Effector CD4-positive, alpha-beta T cell (primary cell): Measurements from ENCODE around the gene MGRN1.
A peak's percentile ranks its signal among the peaks of the same experiment; 100 is the strongest.

Source experiments
- DNase-seq: peaks from one replicate; pipeline ENCODE4 v3.0.0-alpha.2; 2020
- total RNA-seq: gene quantifications from one replicate; lab custom pipeline; 2026; lab: John Stamatoyannopoulos, UW

The MGRN1 gene
- total RNA-seq: 44.3 reads per million, percentile 65 among the genes with 10 or more reads in this experiment

DNA sequence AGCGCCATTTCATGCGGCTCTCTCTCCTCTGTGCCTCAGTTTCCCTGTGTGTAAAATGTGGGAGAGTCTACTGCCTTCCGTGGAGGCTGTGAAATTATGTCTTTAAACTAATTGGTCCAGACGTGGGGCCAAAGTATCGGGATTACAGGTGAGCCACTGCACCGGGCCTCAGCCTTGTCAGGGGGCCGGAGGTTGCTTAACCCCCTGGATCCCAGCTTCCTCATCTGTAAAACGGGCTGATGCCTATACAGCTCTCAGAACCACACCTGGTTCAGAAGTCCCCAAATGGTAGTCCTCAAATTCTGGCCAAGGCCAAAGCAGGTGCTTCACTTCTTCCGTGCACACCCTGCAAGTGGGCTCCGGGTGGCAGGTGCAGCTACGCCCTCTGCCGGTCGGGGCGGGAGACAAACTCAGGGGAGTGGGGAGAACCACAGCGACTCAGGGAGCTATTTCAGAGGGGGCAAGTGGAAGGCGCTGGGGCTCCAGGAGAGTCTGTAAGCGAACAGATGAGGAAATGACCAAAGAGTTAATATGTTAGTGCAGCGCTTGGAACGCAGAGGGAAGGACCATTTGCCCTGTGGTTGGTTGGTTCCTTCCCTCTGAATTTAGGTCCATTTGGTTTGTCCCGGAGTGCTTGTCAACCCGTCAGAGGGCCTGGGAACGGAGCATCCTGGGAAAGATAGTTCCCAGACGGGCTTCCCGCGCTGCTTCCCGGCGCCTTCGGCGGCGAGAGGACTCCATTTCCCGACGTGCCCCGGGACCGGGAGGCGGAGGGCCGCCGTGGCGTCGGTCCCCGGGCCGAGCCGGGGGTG is at the start of gene MGRN1:
Gene MGRN1, plus strand, starts transcription at position 812 of the 812 bp plus-strand sequence. CDS start 135 bp downstream, outside the sequence.
- peak; percentile 90 for DNase-seq

DNA sequence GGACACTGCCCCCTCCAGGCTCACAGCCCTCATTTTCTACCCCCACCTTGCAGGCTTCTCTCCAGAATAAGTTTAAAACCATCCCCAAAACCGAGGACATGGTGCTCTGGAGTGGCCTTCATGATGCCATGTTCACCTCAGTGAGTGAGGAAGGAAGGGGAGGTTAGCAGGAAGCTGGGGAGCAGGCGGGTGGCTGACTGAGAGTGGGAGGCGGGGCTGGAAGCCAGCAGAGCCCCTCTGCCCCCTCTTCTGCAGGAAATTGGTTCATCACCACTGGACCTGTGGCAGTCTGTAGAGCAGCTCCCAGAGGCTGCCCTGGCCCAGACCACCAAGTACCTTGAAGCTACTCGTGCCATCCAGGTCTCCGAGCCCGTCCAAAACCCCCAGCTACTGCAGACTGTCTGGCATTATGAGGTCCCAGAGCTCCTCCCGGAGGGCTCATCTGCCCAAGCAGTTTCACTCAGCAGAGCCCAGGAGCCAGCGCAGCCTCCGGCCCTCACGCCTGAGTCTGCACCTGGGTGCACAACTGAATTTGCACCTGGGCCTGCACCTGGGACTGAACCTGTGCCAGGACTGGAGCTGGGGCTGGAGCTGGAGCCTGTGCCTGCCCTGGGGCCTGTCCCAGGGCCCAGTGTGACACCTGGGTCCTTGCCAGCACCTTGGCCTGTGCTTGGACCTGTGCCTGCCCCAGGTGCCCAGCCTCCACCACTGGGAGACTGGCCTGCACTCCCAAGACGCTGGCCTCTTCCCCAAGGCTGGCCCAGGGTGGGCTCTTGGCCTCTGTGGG is 49.5 kb upstream of the MGRN1 start:
- DNase-seq: no peak

DNA sequence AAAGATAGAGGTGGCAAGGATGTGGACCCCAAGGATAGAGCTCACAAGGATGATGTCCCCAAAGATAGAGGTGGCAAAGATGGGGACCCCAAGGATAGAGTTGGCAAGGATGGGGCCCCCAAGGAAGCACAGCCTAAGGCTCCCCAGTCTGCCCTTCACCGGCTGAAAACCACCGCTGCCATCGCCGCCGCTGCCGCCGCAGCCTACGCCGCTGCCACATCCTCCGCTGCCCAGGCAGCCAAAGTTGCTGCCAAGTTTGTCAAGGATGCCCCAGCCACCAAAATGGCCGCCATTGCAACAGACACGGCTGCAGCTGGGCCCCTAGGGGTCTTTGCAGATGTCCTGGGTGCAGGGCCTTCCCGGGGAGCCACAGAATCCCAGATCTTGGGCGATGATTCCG is 48.6 kb upstream of the MGRN1 start:
- DNase-seq: no peak

DNA sequence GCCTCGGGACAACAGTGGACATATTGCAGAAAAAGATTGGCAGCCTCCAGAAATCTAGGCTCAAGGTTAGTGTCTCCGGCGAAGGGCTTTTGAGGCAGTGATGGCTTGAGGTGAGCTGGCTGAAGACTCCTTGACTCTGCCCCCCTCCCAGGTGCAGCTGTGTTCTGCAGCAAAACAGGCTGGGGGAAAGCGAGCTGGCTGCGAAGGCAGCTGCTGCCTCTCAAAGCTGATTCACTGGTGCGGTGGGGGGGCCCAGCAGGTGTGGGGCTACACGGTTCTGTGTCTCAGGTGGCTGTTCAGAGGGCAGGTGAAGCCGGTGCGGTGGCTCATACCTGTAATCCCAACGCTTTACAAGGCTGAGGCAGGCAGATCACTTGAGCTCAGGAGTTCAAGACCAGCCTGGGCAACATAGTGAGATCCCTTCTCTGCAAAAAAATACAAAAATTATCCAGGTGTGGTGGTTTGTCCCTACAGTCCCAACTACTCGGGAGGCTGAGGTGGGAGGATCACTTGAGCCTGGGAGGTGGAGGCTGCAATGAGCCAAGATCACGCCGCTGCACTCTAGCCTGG is 45.6 kb upstream of the MGRN1 start:
- DNase-seq: no peak

DNA sequence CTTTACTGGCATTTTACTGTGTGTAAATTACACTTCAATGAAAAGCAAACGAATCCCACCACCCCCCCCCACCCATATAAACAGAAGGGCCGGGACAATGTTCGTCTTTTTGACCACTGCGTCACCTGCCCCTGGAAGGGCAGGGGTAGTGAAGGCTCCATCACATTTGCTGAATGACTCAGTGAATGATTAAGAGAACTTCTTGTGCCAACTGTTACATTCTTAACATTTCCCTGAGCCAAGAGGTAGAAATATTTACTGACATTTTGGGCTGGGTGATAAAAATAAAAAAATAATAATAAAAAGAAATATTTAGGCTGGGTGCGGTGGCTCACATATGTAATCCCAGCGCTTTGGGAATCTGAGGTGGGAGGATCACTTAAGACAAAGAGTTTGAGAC is 44.4 kb upstream of the MGRN1 start:
- DNase-seq: no peak

DNA sequence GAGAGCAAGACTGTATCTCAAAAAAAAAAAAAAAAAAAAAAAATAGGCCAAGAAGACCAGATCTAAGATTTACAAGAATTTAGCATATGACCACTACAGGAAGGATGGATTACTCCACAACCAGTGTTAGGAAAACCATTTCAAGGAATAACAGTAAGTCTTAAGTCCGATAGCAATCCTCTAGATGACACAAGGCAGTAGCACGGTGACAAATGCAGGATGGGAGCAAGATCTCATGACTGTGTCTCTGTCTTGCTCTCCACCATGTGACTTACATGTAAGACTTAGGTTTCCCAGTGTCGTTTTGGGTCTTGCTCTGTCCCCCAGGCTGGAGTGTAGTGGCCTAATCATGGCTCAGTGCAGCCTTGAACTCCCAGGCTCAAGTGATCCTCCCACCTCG is 40.7 kb upstream of the MGRN1 start:
- DNase-seq: no peak

DNA sequence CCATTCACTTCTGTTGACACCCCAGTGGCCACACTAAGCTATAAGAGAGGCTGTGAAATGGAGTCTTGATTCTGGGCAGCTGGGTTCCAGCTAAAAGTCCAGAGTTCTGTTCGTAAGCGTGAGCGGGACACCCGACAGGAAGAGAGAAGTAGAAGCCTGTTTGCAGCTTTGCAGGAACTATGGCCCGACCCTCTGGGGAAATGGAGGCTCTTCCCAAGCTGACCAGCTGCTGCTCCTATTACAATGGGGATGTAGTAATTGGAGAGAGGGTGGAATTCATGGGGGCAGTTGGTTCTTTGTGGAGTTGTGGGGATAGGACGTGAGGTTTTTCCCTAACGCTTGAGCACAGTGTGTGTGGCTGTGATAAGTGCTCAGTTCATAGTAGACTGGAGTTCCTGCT is 38.3 kb upstream of the MGRN1 start:
- no peak for DNase-seq

DNA sequence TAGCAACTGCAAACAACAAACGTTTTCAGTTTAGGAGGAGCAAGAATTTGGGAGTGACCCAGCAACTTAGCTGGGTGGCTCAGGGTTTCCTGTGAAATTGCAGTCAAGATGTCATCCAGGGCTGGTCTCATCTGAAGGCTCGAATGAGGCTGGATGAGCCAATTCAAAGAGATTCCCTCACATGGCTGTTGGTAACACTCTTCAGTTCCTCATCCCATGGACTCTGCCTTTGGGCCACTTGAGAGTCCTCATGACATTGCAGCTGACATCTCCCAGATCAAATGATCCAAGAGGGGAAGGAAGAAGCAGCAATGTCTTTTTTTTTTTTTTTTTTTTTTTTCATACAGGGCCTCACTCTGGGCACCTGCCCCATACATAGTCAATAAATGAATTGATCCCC is 36.2 kb upstream of the MGRN1 start:
- DNase-seq: no peak

DNA sequence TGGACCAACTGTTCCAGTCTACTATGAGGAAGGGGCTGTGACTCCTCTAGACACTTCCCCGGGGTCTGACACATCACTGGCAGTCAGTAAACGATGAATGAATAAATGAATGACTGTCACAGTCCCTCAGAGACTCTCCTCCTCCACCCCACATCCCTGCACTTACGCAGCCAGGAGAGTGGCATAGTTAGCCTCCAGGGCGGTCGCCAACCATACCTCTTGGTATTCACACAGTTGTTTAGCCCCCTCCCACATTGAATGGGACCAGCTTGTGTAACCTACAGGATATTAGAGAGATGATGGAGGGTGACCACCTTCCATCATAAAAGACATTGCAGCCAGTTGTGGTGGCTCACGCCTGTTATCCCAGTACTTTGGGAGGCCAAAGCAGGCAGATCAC is 35.7 kb upstream of the MGRN1 start:
- no peak for DNase-seq

DNA sequence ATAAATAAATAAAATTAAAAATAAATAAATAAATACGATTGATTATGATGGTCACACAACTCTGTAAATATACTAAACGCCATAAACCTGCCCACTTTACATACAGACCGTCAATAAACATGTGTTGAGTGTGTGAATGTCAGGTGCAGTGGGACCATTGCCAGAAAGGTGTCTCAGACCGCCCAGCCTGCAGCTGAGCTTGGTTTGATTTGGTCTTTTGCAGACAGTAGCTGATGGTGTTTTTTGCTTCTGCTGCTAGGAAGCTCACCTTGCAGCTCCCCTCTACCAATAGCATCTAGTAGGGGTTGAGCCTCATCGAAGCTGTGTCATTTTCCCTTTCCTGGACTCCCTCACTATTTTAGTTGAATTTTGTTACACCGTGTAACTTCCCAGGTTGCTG is 33.4 kb upstream of the MGRN1 start:
- DNase-seq: no peak

DNA sequence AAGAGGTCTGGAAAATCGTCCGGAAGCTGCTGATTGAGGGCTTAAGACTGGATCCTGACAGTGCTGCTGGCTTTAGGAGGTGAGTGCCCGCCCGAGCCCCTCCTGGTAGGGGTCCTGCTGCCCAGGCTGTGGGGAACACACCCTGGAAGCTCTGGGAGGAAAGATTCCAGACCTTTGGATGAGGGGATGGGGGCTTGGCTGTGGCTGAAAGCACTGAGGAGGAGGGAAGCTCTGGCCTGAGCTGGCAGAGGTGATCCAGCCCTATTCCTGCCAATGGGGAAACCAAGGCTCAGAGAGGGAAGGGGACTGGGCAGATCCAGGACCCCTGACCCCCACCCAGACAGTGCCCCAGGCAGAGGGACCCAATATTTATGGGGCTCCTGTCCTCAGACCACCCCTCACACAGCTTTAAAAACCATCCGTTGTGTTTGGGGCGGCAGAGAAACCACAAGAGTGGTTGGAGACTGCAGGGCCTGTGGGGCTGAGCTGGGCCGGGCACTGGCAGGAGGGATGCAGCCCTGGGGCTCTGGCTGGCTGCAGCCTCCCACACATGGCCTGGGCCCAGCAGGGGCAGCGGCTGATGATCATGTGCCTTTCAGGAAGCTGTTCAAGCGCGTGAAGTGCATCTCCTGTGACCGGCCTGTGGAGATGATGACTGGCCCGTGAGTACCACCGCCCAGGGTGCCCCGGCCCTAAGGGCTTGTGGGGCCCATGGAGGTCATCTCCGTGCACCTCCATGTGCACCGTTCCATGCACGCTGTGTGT is 32.7 kb upstream of the MGRN1 start:
- no peak for DNase-seq

DNA sequence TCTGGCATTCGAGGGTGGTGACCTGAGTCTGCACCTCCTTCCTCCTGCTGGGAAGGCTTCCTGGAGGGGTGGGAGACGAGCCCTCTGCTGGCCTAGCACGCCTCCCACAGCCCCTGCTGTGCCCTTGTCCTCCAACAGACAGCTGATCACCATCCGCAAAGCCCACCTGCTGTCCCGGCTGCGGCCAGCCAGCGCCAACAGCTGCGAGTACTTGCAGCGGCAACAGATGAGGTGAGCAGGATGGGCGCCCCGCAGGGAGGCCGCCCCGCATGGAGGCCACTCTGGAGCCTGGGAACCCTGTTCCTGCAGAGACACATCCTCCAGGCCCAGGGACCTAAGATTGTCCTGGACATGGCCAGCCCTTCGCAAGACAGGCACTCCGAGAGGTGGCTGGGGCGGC is 31.5 kb upstream of the MGRN1 start:
- no peak for DNase-seq

DNA sequence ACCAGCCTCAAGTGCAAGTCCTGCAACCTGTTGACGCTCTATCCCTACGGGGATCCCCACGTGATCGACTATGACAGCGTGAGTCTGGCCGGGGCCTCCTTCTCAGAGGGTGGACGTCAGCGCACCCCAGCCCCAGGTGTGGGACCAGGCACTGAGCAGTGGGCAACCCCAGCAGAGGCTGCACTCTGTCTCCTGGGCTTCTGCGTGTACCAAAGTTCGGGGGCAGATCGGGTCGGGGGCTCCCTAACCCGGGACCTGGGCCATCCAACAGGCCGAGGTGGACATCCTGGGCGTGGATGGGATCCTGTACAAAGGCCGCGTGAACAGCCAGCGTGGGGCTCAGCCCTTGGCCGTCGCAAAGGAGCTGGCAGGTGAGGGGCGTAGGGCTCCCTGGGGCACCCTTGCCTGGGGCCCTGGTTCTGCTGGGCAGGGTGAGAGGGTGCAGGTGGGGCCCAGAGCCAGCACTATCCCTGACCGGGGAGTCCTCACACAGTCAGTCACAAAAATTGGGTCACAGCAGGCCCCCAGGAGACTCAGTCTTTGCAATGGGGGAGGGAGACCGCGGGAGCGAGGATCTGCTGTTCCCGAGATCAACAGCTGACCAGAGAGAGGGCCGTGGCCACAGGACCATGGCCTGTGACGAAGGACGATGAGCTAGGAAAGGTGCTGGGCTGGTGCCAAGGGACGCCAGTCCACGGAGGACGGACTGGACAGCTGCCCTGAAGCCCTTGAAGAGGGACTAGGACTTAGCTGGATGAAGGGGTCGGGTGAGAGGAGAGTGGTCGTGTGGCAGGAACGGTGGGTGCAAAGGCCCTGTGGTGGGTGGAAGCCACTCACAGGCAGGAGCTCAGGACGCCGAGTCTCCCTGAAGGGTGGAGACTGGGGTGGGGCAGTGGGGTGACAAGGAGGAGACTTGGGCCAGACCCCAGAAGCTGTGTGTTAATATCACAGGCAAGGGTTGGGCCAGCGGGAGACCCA is 29.9 kb upstream of the MGRN1 start:
- DNase-seq: no peak

DNA sequence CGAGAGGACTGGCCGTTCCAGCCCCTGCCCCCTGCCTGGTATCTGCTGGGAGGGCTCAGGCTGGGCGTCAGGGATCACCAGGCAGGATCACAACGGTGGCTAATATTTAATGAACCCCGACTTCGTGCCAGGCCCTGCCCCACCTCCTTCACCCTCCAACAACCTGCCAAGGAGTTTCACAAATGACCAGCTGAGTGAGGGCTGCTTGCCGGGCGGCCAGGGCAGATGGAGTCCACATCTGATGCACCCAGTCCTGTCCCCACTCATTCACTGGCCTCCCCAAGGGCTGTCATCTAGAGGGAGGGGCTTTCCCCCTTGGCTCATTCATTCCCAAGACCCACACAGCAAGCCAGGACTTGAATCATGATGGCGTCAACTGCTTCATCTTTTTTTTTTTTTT is 27.5 kb upstream of the MGRN1 start:
- no peak for DNase-seq

DNA sequence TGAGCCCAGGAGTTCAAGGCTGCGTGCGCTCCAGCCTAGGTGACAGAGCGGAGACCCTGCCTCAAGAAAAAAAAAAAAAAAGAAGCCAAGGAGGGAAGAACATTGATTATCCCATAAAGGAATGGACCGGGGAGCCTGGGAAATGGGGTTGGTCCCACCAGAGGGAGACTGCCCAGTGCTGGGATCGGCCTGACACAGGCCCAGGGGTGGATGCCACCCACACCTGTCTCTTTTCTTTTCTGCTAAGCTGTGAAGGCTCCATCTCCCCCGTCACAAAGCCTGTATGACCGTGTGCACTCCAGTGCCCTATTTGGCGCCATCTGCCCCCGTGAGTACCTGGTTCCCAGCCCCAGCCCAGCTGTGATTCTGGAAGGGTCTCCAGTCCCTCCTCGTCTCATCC is 25.6 kb upstream of the MGRN1 start:
- DNase-seq: no peak

DNA sequence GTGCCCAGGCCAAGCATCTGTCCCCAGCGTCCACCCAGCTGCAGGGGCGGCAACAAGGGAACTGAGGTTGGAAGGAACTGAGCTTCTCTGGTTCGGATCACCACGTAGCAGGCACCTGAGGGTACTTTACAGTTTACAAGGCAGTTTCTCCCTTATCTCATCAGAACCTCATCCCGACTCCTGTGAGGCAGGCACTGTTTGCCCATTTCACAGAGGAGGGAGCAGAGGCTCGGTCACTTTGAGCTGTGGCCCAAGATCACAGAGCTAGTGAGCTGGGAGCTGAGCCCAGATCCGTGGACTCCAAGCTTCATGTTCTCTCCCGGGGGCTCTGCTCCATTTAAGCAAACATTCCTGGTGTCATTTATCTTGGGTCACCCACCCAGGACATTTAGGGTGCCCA is 25.1 kb upstream of the MGRN1 start:
- DNase-seq: no peak

DNA sequence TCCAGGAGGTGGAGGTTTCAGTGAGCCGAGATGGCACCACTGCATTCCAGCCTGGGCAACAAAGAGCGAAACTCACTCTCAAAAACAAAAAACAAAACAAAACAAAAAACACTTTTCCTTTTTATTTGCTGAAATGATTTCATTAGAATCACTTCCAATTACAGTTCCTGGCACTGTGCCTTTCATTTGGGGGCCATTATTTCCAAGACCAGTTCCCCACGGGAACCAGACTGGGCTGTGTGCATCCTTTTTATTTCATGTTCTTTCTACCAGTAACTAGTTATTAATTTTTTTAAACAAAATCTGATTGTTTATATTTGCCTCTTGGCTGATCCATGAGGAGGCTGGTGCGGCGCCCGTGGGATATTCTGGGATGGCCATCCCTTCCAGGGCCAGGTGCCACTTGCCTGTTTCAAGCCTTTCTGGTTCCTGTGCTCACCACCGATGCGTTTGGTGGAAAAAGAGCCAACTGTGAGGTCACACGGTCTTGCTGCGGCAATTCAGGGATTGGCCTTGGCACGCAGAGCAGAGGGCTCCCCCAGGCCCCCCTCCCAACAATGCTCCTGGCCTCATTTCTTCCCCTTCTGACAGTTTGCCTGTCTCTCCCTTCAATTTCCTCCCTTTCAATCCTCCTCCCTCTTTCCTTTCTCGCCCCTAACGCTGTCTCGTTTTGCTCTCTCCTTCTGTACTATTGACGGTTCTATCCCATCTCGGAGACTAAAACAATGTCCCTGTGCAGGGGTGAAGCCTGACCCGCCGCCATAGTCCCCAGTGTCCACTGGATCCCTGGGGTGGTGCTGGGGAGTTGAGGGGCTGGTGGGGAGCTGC is 23.4 kb upstream of the MGRN1 start:
- no peak for DNase-seq

DNA sequence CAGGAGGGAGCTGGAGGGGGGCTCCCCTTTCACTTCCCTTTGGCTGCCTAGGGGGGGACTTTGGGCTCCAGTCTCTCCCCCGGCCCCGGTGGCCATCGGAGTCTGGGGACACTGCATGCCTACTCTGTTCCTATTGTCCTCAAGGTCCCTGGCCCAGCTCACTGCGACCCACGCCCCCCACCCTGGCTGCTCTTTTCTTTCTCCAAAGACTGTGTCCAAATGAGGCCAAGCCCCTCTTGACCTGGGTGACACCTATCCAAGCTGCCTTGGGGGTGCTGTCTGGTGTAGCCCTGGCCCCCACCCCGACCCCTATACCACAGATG is 22.8 kb upstream of the MGRN1 start:
- DNase-seq: no peak

DNA sequence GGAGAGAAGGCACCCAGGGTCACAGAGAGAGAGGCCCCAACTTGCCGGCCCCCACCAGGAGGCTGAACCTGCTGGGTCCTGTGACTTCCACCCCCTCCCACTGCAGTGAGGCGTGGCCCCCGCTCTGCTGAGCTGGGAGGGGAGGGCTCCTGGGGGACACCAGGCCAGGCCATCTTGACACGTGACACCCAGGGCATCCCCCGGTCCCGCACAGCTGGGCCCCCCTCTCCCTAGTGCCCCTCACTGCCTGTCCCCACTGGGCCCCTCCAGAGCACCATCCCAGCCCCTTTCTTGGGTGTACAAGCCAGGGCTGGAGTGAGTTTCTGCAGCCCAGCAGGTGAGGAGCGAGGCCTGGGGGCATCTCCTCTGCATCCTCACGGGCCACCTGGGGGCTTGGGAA is 22.3 kb upstream of the MGRN1 start:
- DNase-seq: no peak

DNA sequence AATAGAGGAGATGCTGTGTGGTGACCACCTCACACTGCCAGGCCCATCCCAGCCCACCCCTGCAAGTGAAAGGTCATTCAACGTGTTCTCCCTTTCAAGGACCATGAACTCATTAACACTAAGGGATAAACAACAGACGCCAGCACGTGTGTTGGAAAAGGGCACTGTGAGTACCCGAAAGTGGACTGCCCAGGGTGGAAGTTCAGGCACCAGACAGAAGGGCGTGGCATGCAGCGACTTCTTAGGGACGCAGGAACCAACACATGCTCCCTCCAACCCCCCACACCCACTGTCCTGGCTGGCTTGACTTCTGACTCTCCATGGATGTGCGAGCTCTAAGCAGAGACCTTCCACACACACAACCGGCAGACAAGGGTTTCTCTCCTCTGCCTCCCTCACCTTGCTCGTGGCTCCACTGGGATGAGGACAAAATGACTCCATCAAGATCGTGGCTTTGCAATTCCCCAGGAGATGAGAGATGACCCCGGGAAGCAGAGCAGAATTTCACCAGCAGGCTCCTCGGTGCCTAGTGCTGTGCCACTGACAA is 20.9 kb upstream of the MGRN1 start:
- DNase-seq: no peak

DNA sequence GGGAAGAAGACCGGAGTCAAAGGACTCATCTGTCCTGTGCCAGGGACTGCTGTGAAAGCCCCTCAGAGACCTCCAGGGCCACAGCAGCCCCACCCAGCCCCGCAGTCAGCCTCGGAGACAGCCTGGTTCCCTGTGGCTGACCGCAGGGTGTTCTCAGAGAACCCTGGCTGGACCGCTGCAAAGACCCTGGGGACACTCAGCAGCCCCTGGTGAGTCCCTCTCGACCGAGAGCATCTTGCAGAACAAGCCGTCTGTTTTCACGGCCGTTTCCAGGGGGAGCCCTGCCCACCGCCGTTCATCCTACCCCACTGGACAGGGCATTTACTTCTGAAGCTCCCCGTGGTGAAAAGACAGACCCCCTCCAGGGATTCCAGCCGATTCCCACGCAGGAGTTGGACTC is 20.2 kb upstream of the MGRN1 start:
- no peak for DNase-seq
